ENCODE data around the gene TMCO1.
"Not testable (repeated sequence)": the region's sequence is repeated elsewhere in the genome, so short reads cannot be mapped to it uniquely, and the experiment has no call there.

The TMCO1 gene

GRCh38 chr1:165764277-165764676 is 4.4 kb downstream of the TMCO1 start:
- ATAC-seq, result no peak
- no peak for DNase-seq
- H3K9me3 Mint-ChIP-seq, result no peaks in the 10 kb centered on the region
- H3K4me3 Mint-ChIP-seq, result no peak overlapping the region
- H3K27ac Mint-ChIP-seq, result peak overlapping the region; percentile 0
- no peaks in the 10 kb centered on the region for H3K27me3 Mint-ChIP-seq
- peaks cover 51% of the 10 kb centered on the region for H3K36me3 Mint-ChIP-seq (ENCODE audit: low read depth)
- peaks cover 57% of the 10 kb centered on the region for H3K4me1 Mint-ChIP-seq

GRCh38 chr1:165763442-165763841 is 5.2 kb downstream of the TMCO1 start:
- DNase-seq (no peak), ATAC-seq (peak; percentile 33)
- no peaks in the 10 kb centered on the region for H3K9me3 Mint-ChIP-seq
- no peak overlapping the region for H3K27ac Mint-ChIP-seq
- peaks cover 62% of the 10 kb centered on the region for H3K4me1 Mint-ChIP-seq
- no peaks in the 10 kb centered on the region for H3K27me3 Mint-ChIP-seq
- peaks cover 51% of the 10 kb centered on the region for H3K36me3 Mint-ChIP-seq (ENCODE audit: low read depth)
- H3K4me3 Mint-ChIP-seq, result no peak overlapping the region

GRCh38 chr1:165762725-165763124 is 5.9 kb downstream of the TMCO1 start:
- Mint-ChIP-seq H3K36me3 (ENCODE audit: low read depth) (peaks cover 53% of the 10 kb centered on the region), H3K27me3 (no peaks in the 10 kb centered on the region), H3K4me3 (no peak overlapping the region), H3K9me3 (no peaks in the 10 kb centered on the region), H3K27ac (no peak overlapping the region), H3K4me1 (peaks cover 59% of the 10 kb centered on the region)
- DNase-seq, result no peak
- ATAC-seq, result no peak

GRCh38 chr1:165759095-165759494 is 9.6 kb downstream of the TMCO1 start:
- peaks cover 30% of the 10 kb centered on the region for H3K36me3 Mint-ChIP-seq (ENCODE audit: low read depth)

GRCh38 chr1:165755393-165756010 is 13.2 kb downstream of the TMCO1 start:
- Mint-ChIP-seq H3K9me3 (no peaks in the 10 kb centered on the region), H3K4me1 (peaks cover 20% of the 10 kb centered on the region), H3K36me3 (ENCODE audit: low read depth) (peaks cover 32% of the 10 kb centered on the region), H3K27ac (no peak overlapping the region), H3K4me3 (no peak overlapping the region), H3K27me3 (no peaks in the 10 kb centered on the region)
- no peak for ATAC-seq
- DNase-seq, result no peak

More at GRCh38 chr1:165759095-165759494, 9.6 kb downstream of the TMCO1 start:
- Mint-ChIP-seq H3K4me3 (no peak overlapping the region), H3K27me3 (no peaks in the 10 kb centered on the region), H3K27ac (peak overlapping the region; percentile 69), H3K4me1 (peaks cover 28% of the 10 kb centered on the region), H3K9me3 (no peaks in the 10 kb centered on the region)
- DNase-seq (no peak), ATAC-seq (no peak)

GRCh38 chr1:165753934-165754333 is 14.7 kb downstream of the TMCO1 start:
- ATAC-seq, result no peak
- Mint-ChIP-seq H3K36me3 (ENCODE audit: low read depth) (peaks cover 29% of the 10 kb centered on the region), H3K9me3 (no peaks in the 10 kb centered on the region), H3K4me1 (peaks cover 11% of the 10 kb centered on the region), H3K4me3 (no peak overlapping the region), H3K27me3 (no peaks in the 10 kb centered on the region), H3K27ac (no peak overlapping the region)
- DNase-seq, result no peak

GRCh38 chr1:165748550-165748949 is 20.1 kb downstream of the TMCO1 start:
- Mint-ChIP-seq H3K9me3 (no peaks in the 10 kb centered on the region), H3K4me1 (no peaks in the 10 kb centered on the region), H3K36me3 (ENCODE audit: low read depth) (peaks cover 24% of the 10 kb centered on the region), H3K27me3 (no peaks in the 10 kb centered on the region), H3K27ac (no peak overlapping the region), H3K4me3 (no peak overlapping the region)
- ATAC-seq, result no peak
- DNase-seq, result no peak

GRCh38 chr1:165747632-165748447 is 20.8 kb downstream of the TMCO1 start:
- DNase-seq, result no peak
- no peaks in the 10 kb centered on the region for H3K27me3 Mint-ChIP-seq
- H3K4me1 Mint-ChIP-seq, result no peaks in the 10 kb centered on the region
- no peaks in the 10 kb centered on the region for H3K9me3 Mint-ChIP-seq
- peaks cover 26% of the 10 kb centered on the region for H3K36me3 Mint-ChIP-seq (ENCODE audit: low read depth)
- H3K4me3 Mint-ChIP-seq, result no peak overlapping the region
- no peak for ATAC-seq
- H3K27ac Mint-ChIP-seq, result no peak overlapping the region

GRCh38 chr1:165744913-165745312 is 23.8 kb downstream of the TMCO1 start:
- not testable (repeated sequence) for DNase-seq, H3K27me3 Mint-ChIP-seq, H3K4me1 Mint-ChIP-seq, H3K27ac Mint-ChIP-seq, H3K4me3 Mint-ChIP-seq, ATAC-seq, H3K9me3 Mint-ChIP-seq
- peaks cover 44% of the 10 kb centered on the region for H3K36me3 Mint-ChIP-seq (ENCODE audit: low read depth)

- Mint-ChIP-seq H3K4me1 (peaks cover 14% of the 10 kb centered on the region), H3K27me3 (no peaks in the 10 kb centered on the region), H3K4me3 (no peak overlapping the region), H3K9me3 (no peaks in the 10 kb centered on the region), H3K27ac (no peak overlapping the region), H3K36me3 (ENCODE audit: low read depth) (peaks cover 47% of the 10 kb centered on the region)
- ATAC-seq (no peak), DNase-seq (no peak)
These were observed 26.5 kb downstream of the TMCO1 start for GRCh38 chr1:165742194-165742593.

- Mint-ChIP-seq H3K4me3 (no peak overlapping the region), H3K9me3 (no peaks in the 10 kb centered on the region), H3K27ac (no peak overlapping the region), H3K36me3 (ENCODE audit: low read depth) (peaks cover 46% of the 10 kb centered on the region), H3K27me3 (no peaks in the 10 kb centered on the region), H3K4me1 (peaks cover 15% of the 10 kb centered on the region)
- DNase-seq (no peak), ATAC-seq (no peak)
These were observed 29.9 kb downstream of the TMCO1 start for GRCh38 chr1:165738794-165739193.

GRCh38 chr1:165737196-165737595 is 31.5 kb downstream of the TMCO1 start:
- no peaks in the 10 kb centered on the region for H3K27me3 Mint-ChIP-seq
- H3K4me3 Mint-ChIP-seq, result no peak overlapping the region
- no peak for ATAC-seq
- no peaks in the 10 kb centered on the region for H3K9me3 Mint-ChIP-seq
- peaks cover 15% of the 10 kb centered on the region for H3K4me1 Mint-ChIP-seq
- H3K36me3 Mint-ChIP-seq (ENCODE audit: low read depth), result peaks cover 39% of the 10 kb centered on the region
- no peak for DNase-seq
- no peak overlapping the region for H3K27ac Mint-ChIP-seq

- Mint-ChIP-seq H3K27ac (peak overlapping the region; percentile 29), H3K4me3 (no peak overlapping the region), H3K4me1 (peaks cover 15% of the 10 kb centered on the region), H3K27me3 (no peaks in the 10 kb centered on the region), H3K36me3 (ENCODE audit: low read depth) (peaks cover 20% of the 10 kb centered on the region), H3K9me3 (no peaks in the 10 kb centered on the region)
- ATAC-seq, result no peak
- DNase-seq, result no peak
These were observed 33.8 kb downstream of the TMCO1 start for GRCh38 chr1:165734906-165735305.

GRCh38 chr1:165726841-165727240 is 41.8 kb downstream of the TMCO1 start:
- Mint-ChIP-seq H3K27ac (no peak overlapping the region), H3K27me3 (no peaks in the 10 kb centered on the region), H3K9me3 (no peaks in the 10 kb centered on the region), H3K4me3 (no peak overlapping the region), H3K36me3 (ENCODE audit: low read depth) (peaks cover 9% of the 10 kb centered on the region), H3K4me1 (no peaks in the 10 kb centered on the region)
- DNase-seq, result no peak
- no peak for ATAC-seq

- Mint-ChIP-seq H3K4me3 (no peak overlapping the region), H3K27me3 (no peaks in the 10 kb centered on the region), H3K36me3 (ENCODE audit: low read depth) (peaks cover 9% of the 10 kb centered on the region), H3K27ac (no peak overlapping the region), H3K9me3 (no peaks in the 10 kb centered on the region), H3K4me1 (no peaks in the 10 kb centered on the region)
- ATAC-seq (no peak), DNase-seq (no peak)
These were observed 42.5 kb downstream of the TMCO1 start for GRCh38 chr1:165726169-165726568.

Measured in activated naive CD8-positive, alpha-beta T cell treated with anti-CD3 and anti-CD28 coated beads, Interleukin-2, amount 50 U/mL, for 24 hours (primary cell).